Activated T-cell treated with anti-CD3 and anti-CD28 coated beads, Interleukin-2, amount 50 U/mL, for 72 hours (primary cell): ENCODE measurements around the gene ZNF519. TPM values are rescaled to one million over a fixed set of nuclear protein-coding genes. Genes with fewer than 3 reads are reported as not detected.
"Not testable (repeated sequence)": the region's sequence is repeated elsewhere in the genome, so short reads cannot be mapped to it uniquely, and the experiment has no call there.

Experiments
- ATAC-seq, 2 donors: fragments of 150-1000 bp; cut with Tn5 transposase; replicated peaks in 1 of 2; 2 replicates each; pipeline ENCODE4 v1.10.0; 2021; ENCODE audit warnings: moderate library complexity in 2 of 2, mild to moderate bottlenecking in 1 of 2
- DNase-seq, 2 donors: peaks; one replicate each; pipeline ENCODE4 v3.0.0; 2021 to 2022; ENCODE audit warnings: mixed read lengths in 1 of 2
- H3K27ac Mint-ChIP-seq: one replicate; pipeline ENCODE4 v1.8.0; 2022; ENCODE audit warnings: mild to moderate bottlenecking, moderate library complexity, mixed read lengths
- H3K27me3 Mint-ChIP-seq: one replicate; pipeline ENCODE4 v1.8.0; 2022; ENCODE audit warnings: low read depth, mixed read lengths
- H3K36me3 Mint-ChIP-seq, 2 donors: one replicate each; pipeline ENCODE4 v1.8.0; 2022; ENCODE audit warnings: mixed read lengths in 2 of 2, mild to moderate bottlenecking in 1 of 2; ENCODE audit not compliant: insufficient read depth in 2 of 2
- H3K4me1 Mint-ChIP-seq: one replicate; pipeline ENCODE4 v1.8.0; 2022; ENCODE audit warnings: low read depth, mixed read lengths
- H3K4me3 Mint-ChIP-seq, 2 donors: one replicate each; pipeline ENCODE4 v1.8.0; 2022; ENCODE audit warnings: mild to moderate bottlenecking in 2 of 2, mixed read lengths in 2 of 2, moderate library complexity in 2 of 2
- H3K9me3 Mint-ChIP-seq, 2 donors: one replicate each; pipeline ENCODE4 v1.8.0; 2022; ENCODE audit warnings: mixed read lengths in 2 of 2
- total RNA-seq, 2 donors: library from RNA; stranded (reverse); gene quantifications; one replicate each; pipeline ENCODE4 v1.2.3, GENCODE V29; 2022

The ZNF519 gene
- total RNA-seq, 2 donors from 2014 or later, result 24.9 to 25.0 TPM

DNA sequence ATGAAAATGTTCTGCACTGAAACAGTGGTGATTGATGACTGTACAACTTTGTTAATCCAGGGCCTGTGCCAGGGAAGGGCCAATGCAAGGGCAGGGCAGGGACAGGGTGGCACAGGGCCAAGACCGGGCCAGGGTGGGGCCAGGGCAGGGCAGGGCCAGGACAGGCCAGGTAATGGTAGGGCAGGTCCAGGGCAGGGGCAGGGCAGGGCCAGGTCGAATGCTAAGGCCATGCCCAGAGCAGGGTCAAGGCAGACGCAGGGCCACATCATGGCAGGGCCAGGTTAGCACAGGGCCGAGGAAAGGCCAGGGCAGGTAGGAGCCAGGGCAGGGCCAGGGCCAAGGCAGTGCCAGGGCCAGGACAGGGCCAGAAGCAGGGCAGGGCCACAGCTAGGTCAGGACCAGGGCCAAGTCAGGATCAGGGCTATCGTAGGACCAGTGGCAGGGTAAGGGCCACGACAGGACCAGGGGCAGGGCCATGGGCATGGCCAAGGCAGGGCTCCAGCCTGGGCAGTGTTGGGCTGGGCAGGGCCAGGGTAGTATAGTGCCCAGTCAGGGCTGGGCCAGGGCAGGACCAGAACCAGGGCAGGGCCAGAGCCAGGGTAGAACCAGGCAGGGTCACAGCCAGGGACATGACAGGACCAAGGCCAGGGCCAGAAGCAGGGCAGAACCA is 38.3 kb upstream of the ZNF519 start:
- H3K4me1 Mint-ChIP-seq, H3K9me3 Mint-ChIP-seq, DNase-seq, H3K4me3 Mint-ChIP-seq, H3K27ac Mint-ChIP-seq, H3K36me3 Mint-ChIP-seq, H3K27me3 Mint-ChIP-seq: not testable (repeated sequence)
- ATAC-seq, result peak in 1 of 2 donors; percentile 16

DNA sequence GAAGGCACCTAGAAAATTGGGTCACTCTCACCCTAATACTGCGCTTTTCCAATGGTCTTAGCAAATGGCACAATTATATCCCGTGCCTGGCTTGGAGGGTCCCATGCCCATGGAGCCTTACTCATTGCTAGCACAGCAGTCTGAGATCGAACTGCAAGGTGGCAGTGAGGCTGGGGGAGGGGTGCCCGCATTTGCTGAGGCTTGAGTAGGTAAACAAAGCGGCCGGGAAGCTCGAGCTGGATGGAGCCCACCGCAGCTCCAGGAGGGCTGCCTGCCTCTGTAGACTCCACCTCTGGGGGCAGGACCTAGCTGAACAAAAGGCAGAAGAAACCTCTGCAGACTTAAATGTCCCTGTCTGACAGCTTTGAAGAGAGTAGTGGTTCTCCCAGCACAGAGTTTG is 30.7 kb upstream of the ZNF519 start:
- H3K9me3 Mint-ChIP-seq, H3K27ac Mint-ChIP-seq, H3K4me3 Mint-ChIP-seq, ATAC-seq, DNase-seq, H3K4me1 Mint-ChIP-seq, H3K36me3 Mint-ChIP-seq: not testable (repeated sequence)
- peaks cover 26% of the 10 kb centered on the region for H3K27me3 Mint-ChIP-seq

DNA sequence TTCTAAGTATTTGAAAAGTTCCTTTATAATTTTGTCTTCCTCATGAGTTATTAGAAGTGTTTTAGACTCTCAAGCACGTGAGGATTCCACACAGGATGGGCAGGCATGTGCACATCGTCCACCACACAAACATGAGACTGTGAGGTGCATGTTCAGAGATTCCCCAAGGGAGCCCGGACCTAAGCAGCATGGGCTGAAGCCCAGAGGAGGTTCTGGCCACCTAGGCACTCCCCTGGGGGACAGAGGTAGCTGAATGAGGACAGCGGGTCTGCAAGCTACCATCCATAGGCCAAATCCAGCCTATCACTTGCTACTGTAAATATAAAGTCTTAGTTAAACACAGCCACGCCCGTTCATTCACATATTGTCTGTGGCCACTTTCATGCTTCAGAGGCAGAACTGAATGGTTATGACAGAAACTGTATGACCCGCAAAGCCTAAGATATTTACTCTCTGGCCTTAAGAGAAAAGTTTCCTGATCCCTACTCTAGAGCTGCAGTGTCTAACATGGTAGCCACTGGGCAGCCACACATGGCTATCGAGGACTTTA is 19.4 kb upstream of the ZNF519 start:
- H3K4me3 Mint-ChIP-seq, H3K9me3 Mint-ChIP-seq, H3K4me1 Mint-ChIP-seq, DNase-seq, H3K36me3 Mint-ChIP-seq, H3K27me3 Mint-ChIP-seq, ATAC-seq, H3K27ac Mint-ChIP-seq: not testable (repeated sequence)

DNA sequence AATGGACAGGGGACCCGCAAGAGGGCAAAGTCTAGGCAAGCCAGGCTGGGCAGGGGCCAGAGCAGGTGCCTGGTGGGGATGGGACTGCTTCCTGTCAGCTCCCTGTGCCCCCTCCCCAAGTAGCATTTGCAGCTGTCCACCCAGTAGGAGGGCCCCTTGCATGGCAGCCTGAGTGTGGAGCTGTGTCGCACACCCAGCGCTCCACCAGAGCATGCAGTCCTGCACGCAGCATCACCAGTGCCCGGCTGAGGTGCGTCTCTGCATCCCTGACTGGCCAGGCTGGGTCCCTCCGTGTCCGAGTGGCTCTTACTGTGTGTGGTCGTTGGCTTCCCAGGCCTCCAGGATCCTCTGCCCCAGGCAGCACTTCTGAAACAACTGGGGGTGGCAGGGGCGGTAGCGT is 18.5 kb upstream of the ZNF519 start:
- not testable (repeated sequence) for DNase-seq, H3K27ac Mint-ChIP-seq, H3K9me3 Mint-ChIP-seq, H3K27me3 Mint-ChIP-seq, ATAC-seq, H3K4me3 Mint-ChIP-seq, H3K4me1 Mint-ChIP-seq, H3K36me3 Mint-ChIP-seq

DNA sequence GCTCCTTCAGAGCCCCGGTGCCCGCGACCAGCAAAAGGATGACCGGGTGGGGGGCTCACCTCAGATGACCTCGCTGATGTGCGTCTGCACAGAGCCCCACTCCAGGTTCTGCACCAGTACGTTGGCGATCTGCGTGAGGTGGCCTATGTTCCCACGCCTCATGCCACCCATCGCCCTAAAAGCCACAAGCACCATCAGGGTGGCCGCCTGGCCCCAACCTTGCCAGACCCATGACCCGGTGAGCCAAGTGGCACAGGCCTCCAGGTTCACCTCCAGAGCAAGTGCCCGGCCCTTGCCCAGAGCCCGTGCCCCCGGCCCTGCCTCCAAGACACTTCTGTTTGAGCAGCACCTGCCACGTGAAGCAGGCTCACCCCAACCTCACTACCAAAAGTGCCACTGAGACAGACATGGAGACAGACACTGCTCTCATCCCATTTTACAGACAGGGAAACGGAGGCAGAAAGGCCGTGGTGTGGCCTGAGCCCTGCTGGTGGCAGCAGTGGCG is 17.7 kb upstream of the ZNF519 start:
- not testable (repeated sequence) for H3K27ac Mint-ChIP-seq, H3K36me3 Mint-ChIP-seq, H3K27me3 Mint-ChIP-seq, H3K9me3 Mint-ChIP-seq, H3K4me1 Mint-ChIP-seq, ATAC-seq, DNase-seq, H3K4me3 Mint-ChIP-seq

DNA sequence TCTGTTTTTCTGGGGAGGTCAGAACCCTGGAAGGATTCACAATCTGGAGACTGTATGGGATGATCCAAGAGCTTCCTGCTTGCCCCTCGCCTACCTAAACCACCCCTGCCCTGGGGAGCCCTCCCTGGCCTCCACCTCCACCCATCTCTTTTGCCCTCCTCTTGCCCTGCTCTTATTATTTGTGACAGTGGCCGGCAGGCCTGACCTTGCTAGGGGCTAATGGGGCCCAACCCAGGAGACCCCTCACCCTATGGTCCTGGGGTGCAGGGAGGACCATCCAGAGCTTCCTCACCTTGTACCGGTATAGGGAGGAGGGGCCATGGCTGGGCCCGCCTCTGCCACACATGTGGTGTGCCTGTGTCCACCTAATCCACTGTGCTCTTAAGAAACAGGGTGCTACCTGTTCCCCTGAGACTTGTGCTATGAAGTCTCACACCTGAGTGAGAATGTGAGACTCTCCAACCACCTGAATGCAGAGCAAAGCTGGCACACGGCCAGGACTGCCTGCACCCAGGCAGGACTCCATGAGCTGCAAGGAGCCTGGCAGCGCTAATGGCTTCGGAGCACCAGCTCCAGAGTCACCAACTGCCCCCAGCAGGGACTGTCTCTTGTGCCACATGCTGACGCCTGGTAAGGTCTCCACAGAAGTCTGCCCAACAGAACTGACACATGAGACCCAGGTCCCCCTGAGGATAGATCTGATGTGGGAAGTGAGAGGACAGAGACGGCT is 17.1 kb upstream of the ZNF519 start:
- H3K4me3 Mint-ChIP-seq, H3K4me1 Mint-ChIP-seq, ATAC-seq, H3K27me3 Mint-ChIP-seq, DNase-seq, H3K36me3 Mint-ChIP-seq, H3K27ac Mint-ChIP-seq, H3K9me3 Mint-ChIP-seq: not testable (repeated sequence)

DNA sequence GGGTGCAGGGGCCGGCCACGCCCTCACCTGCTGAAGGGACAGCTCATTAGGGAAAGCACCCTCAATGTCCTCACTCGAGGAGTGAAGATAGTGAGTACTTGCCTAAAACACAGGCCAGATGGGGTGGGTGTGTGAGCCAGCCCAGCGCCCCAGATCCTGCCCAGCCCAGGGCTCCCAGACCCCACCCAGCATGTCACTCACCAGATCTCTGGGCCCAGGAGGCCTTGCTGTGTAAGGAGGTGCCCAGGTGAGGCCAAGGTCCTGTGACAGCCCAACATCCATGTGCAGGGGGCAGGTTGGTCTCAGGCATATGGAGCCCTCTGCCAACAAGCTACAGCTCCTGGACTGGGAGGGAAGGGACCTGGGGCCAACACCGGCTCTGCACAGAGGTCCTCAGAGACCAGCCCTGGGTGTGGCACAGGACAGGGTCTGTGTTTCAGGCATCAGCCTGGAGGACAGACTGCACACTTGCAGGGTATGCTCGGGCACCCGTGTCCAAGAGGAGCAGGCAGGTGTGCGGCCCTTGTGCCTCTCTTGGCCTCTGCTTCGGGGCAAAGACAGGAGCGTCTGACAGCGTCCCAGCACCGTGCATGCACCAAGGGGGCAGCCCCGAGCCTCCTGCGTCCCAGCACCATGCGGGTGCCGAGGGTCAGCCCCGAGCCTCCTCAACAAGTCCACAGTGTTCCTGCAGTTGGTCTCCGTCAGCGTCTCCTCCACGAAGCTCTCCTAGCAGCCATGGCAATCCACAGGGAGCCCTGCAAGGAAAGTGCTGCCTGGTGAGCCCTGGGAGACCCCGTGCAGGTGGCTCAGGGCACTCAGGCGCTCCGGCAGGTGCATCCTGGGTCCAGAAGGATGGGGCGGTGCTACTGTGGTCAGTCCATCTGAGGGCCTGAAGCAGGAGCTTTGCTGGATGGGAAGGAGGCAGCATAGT is 16.0 kb upstream of the ZNF519 start:
- not testable (repeated sequence) for H3K27ac Mint-ChIP-seq, DNase-seq, H3K27me3 Mint-ChIP-seq

DNA sequence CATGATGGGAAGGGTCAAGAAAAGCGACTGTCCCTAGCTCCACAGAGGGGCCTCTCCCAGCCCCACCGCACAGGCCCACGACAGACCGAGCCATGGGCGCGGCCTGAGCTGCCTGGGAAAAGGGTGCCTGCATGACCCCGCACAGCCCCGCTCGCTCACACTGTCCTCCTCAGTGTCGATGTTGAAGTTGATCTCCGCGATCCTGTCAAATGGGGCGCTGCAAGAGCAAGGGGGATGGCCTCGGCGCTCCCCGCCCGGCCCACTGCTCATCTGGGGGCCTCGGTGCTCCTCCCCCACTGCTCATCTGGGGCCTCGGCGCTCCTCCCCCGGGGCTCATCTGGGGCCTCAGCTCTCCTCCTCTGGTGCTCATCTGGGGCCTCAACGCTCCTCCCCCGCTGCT is 14.5 kb upstream of the ZNF519 start:
- ATAC-seq, H3K27ac Mint-ChIP-seq, H3K36me3 Mint-ChIP-seq, H3K4me3 Mint-ChIP-seq, DNase-seq, H3K4me1 Mint-ChIP-seq, H3K9me3 Mint-ChIP-seq, H3K27me3 Mint-ChIP-seq: not testable (repeated sequence)

More for the DNA sequence above, 16.0 kb upstream of the ZNF519 start:
- not testable (repeated sequence) for H3K36me3 Mint-ChIP-seq, H3K9me3 Mint-ChIP-seq, ATAC-seq, H3K4me1 Mint-ChIP-seq, H3K4me3 Mint-ChIP-seq

DNA sequence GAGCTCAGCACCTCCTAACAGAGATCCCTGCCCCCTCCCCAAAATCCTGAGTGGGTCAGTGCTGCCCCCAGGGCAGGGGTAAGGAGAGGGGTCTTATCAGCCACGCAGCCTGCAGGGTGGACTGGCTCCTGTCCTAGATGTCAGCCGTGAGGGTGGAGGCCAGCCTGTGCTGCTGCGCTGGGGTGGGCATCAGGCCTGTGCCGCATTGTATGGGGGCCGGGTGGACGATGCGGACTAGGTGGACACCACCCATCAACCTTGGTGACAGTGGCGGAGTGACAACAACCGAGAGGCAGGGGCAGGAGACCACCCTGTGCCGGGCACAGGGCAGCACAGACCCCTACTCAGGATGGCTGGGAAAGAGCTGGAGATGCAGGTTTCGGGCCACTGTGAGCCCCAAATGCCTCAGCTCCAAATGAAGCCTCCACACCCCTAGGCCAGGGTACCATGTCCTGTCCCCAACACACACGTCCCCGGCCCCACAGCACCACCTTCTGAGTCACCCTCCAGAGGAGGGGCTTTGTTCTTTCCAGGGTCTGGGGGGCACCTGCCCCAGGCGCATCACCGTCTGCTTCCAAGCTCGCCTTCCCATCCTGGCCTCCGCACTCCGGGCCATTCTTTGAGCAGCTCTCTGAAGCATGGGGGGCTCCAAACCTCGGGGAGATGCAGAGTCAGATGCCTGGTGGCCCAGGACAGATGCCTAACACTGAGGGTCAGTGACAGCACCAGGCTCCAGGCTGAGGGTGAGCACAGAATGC is 13.5 kb upstream of the ZNF519 start:
- not testable (repeated sequence) for H3K4me1 Mint-ChIP-seq, ATAC-seq, H3K9me3 Mint-ChIP-seq, H3K27ac Mint-ChIP-seq, DNase-seq, H3K4me3 Mint-ChIP-seq, H3K36me3 Mint-ChIP-seq, H3K27me3 Mint-ChIP-seq

DNA sequence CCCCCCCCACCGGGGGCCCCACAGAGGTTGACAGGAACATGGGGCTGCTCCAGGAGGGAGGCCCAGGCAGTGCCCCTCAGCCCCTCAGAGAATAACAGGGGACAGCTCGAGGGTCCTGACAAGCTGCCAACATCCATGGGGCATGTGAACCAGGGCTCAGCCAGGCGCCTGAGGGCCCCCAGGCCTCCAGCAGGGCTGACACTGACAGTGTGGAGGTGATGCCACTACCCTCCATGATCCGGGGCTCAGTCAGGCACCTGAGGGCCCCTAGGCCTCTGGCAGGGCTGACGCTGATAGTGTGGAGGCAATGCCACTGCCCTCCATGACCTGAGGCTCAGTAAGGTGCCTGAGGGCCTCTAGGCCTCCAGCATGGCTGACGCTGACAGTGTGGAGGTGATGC is 12.8 kb upstream of the ZNF519 start:
- H3K27ac Mint-ChIP-seq, H3K4me3 Mint-ChIP-seq, H3K36me3 Mint-ChIP-seq, DNase-seq, H3K9me3 Mint-ChIP-seq, H3K27me3 Mint-ChIP-seq, ATAC-seq, H3K4me1 Mint-ChIP-seq: not testable (repeated sequence)

DNA sequence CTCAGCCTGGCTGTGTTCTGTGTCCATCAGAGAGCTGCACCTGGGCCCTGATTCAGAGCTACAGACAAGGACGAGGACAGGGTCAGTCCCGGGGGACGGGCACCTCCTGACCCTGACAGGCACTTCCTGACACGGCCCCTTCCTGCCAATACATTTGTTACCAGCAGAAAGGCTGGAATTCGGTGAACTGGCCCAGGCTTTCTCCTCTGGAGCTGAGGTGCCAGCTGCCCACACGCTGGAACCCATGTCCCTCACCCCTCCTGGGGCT is 12.3 kb upstream of the ZNF519 start:
- no peak overlapping the region for H3K4me3 Mint-ChIP-seq
- no peaks in the 10 kb centered on the region for H3K9me3 Mint-ChIP-seq
- H3K36me3 Mint-ChIP-seq, result no peaks in the 10 kb centered on the region
- H3K27me3 Mint-ChIP-seq, result no peaks in the 10 kb centered on the region
- no peak for DNase-seq
- ATAC-seq, result no peak
- H3K4me1 Mint-ChIP-seq, result peaks cover 5% of the 10 kb centered on the region
- H3K27ac Mint-ChIP-seq, result no peak overlapping the region

DNA sequence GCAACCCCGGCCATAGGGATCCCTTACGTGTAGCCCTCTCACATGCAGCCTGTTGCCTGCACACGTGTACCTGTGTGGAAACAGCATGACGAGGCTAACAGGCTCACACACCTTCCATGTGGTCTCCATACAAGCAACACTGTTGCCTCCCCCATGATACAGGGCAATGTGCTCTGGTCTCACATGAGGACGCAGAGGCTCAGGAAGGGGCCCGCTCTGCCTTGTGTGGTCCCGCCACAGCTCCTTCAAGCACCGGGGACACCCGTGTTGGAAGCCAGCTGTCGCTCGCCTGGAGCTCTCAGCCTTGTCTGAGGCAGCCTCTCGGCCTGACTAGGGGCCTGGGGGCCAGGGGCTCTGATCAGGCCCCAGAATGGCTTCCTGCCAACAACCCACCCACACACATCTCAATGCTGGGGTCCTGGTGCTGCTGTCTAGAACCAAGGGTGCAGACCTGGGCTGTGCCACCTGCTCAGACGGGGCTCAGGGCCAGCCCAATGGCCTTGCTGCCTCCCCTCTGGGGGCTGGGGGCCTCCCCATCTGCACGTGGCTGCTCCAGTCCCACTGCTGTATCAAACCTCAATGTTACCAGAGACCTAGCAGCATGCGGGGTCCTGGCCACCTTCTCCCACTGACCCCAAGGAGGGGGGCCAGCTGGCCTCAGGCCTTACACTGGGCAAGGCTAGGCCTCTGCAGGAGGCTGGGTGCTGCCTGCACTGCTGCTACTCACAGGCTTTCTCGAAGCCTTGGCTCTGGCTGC is 11.8 kb upstream of the ZNF519 start:
- not testable (repeated sequence) for H3K9me3 Mint-ChIP-seq, H3K27ac Mint-ChIP-seq, H3K36me3 Mint-ChIP-seq, H3K4me3 Mint-ChIP-seq, H3K27me3 Mint-ChIP-seq, ATAC-seq, DNase-seq, H3K4me1 Mint-ChIP-seq
